Testis (tissue), 3 donors: Measurements from ENCODE around the gene HTT. TPM values are rescaled to one million over a fixed set of nuclear protein-coding genes. Genes with fewer than 3 reads are reported as not detected.

ENCODE experiments used
- DNase-seq: peaks from one replicate; pipeline ENCODE4 v3.0.0-alpha.2; 2019
- H3K27ac ChIP-seq, 2 donors: fragments of 200-600 bp; sonication (generic); one replicate each; pipeline ENCODE4 v1.5.1; 2019
- H3K27me3 ChIP-seq: fragments of 200-600 bp; sonication (generic); one replicate; pipeline ENCODE4 v1.5.1; 2019
- H3K36me3 ChIP-seq: fragments of 200-600 bp; sonication (generic); one replicate; pipeline ENCODE4 v1.5.1; 2017; ENCODE audit warnings: low read depth; ENCODE audit errors: missing control alignments
- H3K4me1 ChIP-seq: fragments of 200-600 bp; sonication (generic); one replicate; pipeline ENCODE4 v1.5.1; 2019
- H3K4me3 ChIP-seq, 2 donors: fragments of 200-600 bp; sonication (generic); one replicate each; pipeline ENCODE4 v1.5.1; 2017 to 2019
- H3K9me3 ChIP-seq: fragments of 200-600 bp; sonication (generic); one replicate; pipeline ENCODE4 v1.5.1; 2017
- POLR2A ChIP-seq: fragments of 450-650 bp; IDR thresholded peaks from one replicate; pipeline ENCODE4 v1.6.1; 2017; ENCODE audit warnings: antibody characterized with exemption, mild to moderate bottlenecking, moderate library complexity
- WGBS, 2 donors: methylation state at CpG; one replicate each; pipeline ENCODE4 v1.1.5; 2018; 5-methylcytosine and 5-hydroxymethylcytosine counted together
- intact Hi-C: fragments of 100-400 bp; cut with DNase I; formaldehyde crosslinking; loops from one replicate; pipeline ENCODE4 v1.15.1; 2023; ENCODE audit warnings: low total_unique reads
- polyA plus RNA-seq: library from polyadenylated mRNA; stranded (reverse); fragments of 350-450 nt; fragmentation: Illumina TruSeq; extraction: RNeasy Lipid Tissue Mini Kit (QIAGEN cat#74804); gene quantifications from one replicate; pipeline ENCODE4 v1.2.3, GENCODE V29; 2014; ENCODE audit warnings: low read depth, low replicate concordance; ENCODE audit not compliant: insufficient read depth
- total RNA-seq, 2 donors: library from RNA; depleted of rRNA; stranded (reverse); fragments of >200 nt; gene quantifications; one replicate each; pipeline ENCODE4 v1.2.3, GENCODE V29; 2016
- TF ChIP-seq, protein P1 (sequence below), 3 experiments: fragments of 450-650 bp in 2 of 3; fragments of 200-600 bp in 1 of 3; sonication (generic) in 1 of 3; IDR thresholded peaks; one replicate each; pipeline ENCODE4 v1.5.1; 2016 to 2019; ENCODE audit warnings: antibody characterized with exemption in 3 of 3, mild to moderate bottlenecking in 2 of 3, moderate library complexity in 1 of 3

Gene HTT
- total and polyA plus RNA-seq, 3 donors from 2014 or later = 45.2 to 168 (median 146) TPM

DNA sequence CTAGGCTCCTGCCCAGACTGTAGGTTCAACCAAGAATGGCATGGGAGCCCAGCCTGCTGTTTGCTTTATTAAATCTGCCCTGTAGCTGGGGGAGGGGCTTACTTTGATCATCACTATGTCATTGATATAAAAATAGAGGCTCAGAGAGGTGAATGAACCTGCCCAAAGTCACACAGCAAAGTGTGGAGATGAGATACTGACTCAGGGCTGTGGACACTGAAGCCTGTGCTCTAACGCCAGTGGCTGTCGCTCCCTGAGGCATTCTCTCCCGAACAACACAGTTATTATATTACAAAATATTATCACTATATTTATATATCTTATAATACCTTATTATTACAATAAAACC is 178.0 kb downstream of the HTT start:
- Histone ChIP-seq H3K9me3 (no peaks in the 10 kb centered on the region), H3K36me3 (no peaks in the 10 kb centered on the region), H3K27ac (no peak overlapping the region), H3K27me3 (no peaks in the 10 kb centered on the region), H3K4me1 (no peaks in the 10 kb centered on the region), H3K4me3 (no peak overlapping the region)
- TF ChIP-seq, protein P1, sequence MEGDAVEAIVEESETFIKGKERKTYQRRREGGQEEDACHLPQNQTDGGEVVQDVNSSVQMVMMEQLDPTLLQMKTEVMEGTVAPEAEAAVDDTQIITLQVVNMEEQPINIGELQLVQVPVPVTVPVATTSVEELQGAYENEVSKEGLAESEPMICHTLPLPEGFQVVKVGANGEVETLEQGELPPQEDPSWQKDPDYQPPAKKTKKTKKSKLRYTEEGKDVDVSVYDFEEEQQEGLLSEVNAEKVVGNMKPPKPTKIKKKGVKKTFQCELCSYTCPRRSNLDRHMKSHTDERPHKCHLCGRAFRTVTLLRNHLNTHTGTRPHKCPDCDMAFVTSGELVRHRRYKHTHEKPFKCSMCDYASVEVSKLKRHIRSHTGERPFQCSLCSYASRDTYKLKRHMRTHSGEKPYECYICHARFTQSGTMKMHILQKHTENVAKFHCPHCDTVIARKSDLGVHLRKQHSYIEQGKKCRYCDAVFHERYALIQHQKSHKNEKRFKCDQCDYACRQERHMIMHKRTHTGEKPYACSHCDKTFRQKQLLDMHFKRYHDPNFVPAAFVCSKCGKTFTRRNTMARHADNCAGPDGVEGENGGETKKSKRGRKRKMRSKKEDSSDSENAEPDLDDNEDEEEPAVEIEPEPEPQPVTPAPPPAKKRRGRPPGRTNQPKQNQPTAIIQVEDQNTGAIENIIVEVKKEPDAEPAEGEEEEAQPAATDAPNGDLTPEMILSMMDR (IDR thresholded peaks at IDR 0.05) = no peak
- TF ChIP-seq POLR2A = no peak
- 92 to 96% methylated on average over 3 of the region's 3 CpGs for WGBS, 2 donors
- intact Hi-C loops = no loop called here
- no peak for DNase-seq

GRCh38 chr4:3252831-3253641 is 178.6 kb downstream of the HTT start:
- no peaks in the 10 kb centered on the region for H3K4me1 ChIP-seq
- H3K4me3 ChIP-seq = no peak overlapping the region
- H3K9me3 ChIP-seq = no peaks in the 10 kb centered on the region
- H3K36me3 ChIP-seq = no peaks in the 10 kb centered on the region
- 92 to 96% methylated on average over 33 to 38 of the region's 38 CpGs for WGBS, 2 donors
- H3K27ac ChIP-seq = no peak overlapping the region
- H3K27me3 ChIP-seq = no peaks in the 10 kb centered on the region
- intact Hi-C loops = no loop called here
- no peak for TF ChIP-seq POLR2A
- TF ChIP-seq, protein P1 (IDR thresholded peaks at IDR 0.05) = no peak
- no peak for DNase-seq

DNA sequence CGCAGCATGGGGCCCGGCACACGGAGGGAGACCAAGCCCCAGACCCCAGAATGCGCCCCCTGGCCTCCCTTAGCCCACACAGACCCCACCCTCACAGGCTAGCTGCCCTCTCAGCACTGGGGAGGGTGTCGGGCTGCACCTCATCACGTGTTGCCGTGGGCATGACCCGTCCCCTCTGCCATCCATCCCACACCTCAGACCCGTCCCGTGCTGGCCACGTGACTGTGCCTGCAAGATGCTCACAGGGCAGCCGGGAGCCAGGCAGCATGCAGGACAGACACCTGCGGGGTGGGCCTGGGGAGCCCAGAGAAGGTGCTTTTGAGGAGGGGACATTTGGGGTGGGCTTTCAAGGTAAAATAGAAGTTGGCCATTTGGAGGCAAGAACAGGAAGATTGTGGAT is 179.3 kb downstream of the HTT start:
- H3K36me3 ChIP-seq = no peaks in the 10 kb centered on the region
- no peak overlapping the region for H3K4me3 ChIP-seq
- H3K27ac ChIP-seq = no peak overlapping the region
- H3K27me3 ChIP-seq = no peaks in the 10 kb centered on the region
- no peaks in the 10 kb centered on the region for H3K9me3 ChIP-seq
- intact Hi-C loops = no loop called here
- H3K4me1 ChIP-seq = no peaks in the 10 kb centered on the region
- no peak for DNase-seq
- TF ChIP-seq, protein P1 (IDR thresholded peaks at IDR 0.05) = no peak
- no peak for TF ChIP-seq POLR2A
- WGBS, 2 donors = 83 to 100% methylated on average over 10 to 13 of the region's 13 CpGs

DNA sequence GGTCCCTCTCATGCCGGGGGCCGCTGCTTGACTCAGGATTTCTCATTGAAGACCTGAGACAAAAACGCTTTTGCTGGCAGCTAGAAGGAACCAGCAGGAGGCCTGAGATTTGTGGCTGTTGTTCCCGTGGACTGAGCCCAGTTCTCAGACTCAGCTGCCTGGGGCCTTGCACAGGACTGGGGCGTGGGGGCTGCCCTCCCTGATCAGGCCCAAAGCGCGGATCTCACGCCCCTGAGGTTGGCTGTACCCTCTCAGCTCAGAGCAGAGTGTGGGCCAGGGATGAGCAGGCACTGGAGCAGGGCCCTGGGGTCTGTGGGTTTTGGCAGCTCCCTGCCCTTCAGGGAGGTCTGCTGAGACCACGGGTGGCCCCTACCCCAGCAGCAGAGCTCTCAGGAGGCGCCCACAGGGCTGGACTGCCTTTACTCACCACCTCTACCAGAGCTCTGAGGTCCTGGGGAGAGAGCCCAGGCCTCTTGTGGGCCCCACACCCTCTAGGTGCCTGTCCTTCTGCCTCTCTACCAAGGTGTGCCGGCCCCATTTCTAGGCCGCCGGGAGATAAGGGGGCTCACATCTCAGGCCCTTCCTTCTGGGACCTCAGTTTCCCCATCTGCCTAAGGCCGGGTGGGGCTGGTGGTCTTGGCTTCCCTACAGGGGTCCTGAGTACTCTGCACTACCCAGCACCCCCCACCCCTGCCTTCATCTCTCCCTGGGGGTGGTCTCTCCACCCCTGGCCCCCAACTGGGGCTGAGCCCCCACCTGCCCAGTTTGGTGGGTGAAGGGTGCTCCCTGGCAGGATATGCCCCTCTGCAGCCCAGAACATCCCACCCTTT is 180.0 kb downstream of the HTT start:
- Histone ChIP-seq H3K27ac (no peak overlapping the region), H3K27me3 (no peaks in the 10 kb centered on the region), H3K4me3 (no peak overlapping the region), H3K9me3 (no peaks in the 10 kb centered on the region), H3K4me1 (no peaks in the 10 kb centered on the region), H3K36me3 (no peaks in the 10 kb centered on the region)
- TF ChIP-seq, protein P1 (IDR thresholded peaks at IDR 0.05) = no peak
- no peak for TF ChIP-seq POLR2A
- 93 to 94% methylated on average over 7 to 14 of the region's 14 CpGs for WGBS, 2 donors
- no peak for DNase-seq
- intact Hi-C loops = no loop called here
